NCI-H1436 treated with DMSO at 0.1 percent for 48 hours (cell line): ENCODE data around the gene SLC25A42.
"Not testable (repeated sequence)": the region's sequence is repeated elsewhere in the genome, so short reads cannot be mapped to it uniquely, and the experiment has no call there.

Experiments
- DNase-seq: peaks from one replicate; lab custom pipeline; 2025; lab: John Stamatoyannopoulos, UW

The SLC25A42 gene

GRCh38 chr19:19135713-19136112 is 71.9 kb downstream of the SLC25A42 start:
- not testable (repeated sequence) for DNase-seq

GRCh38 chr19:19137556-19138108 is 73.8 kb downstream of the SLC25A42 start:
- DNase-seq = no peak

- peak; percentile 86 for DNase-seq
These were observed 74.6 kb downstream of the SLC25A42 start, which contains the start of gene TMEM161A for GRCh38 chr19:19138109-19138981. Gene TMEM161A (minus strand): TSS chr19:19138478. CDS start chr19:19138428, 50 bp downstream.

- DNase-seq = no peak
These were observed 76.1 kb downstream of the SLC25A42 start for GRCh38 chr19:19139876-19140229.

DNA sequence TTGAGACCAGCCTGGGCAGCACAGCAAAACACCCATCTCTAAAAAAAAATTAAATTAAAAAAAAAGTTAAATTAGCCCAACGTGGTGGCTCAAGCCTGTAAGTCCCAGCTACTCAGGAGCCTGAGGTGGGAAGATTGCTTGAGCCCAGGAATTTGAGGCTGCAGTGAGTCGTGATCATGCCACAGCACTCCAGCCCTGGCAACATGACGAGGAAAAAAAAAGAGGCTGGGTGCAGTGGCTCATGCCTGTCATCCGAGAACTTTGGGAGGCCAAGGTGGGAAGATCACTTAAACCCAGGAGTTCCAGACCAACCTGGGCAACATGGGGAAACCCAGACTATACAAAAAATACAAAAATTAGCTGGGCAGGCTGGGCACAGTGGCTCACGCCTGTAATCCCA is 76.7 kb downstream of the SLC25A42 start:
- no peak for DNase-seq

GRCh38 chr19:19142347-19142746 is 78.6 kb downstream of the SLC25A42 start:
- no peak for DNase-seq

GRCh38 chr19:19145281-19145680 is 81.5 kb downstream of the SLC25A42 start:
- DNase-seq = no peak

DNA sequence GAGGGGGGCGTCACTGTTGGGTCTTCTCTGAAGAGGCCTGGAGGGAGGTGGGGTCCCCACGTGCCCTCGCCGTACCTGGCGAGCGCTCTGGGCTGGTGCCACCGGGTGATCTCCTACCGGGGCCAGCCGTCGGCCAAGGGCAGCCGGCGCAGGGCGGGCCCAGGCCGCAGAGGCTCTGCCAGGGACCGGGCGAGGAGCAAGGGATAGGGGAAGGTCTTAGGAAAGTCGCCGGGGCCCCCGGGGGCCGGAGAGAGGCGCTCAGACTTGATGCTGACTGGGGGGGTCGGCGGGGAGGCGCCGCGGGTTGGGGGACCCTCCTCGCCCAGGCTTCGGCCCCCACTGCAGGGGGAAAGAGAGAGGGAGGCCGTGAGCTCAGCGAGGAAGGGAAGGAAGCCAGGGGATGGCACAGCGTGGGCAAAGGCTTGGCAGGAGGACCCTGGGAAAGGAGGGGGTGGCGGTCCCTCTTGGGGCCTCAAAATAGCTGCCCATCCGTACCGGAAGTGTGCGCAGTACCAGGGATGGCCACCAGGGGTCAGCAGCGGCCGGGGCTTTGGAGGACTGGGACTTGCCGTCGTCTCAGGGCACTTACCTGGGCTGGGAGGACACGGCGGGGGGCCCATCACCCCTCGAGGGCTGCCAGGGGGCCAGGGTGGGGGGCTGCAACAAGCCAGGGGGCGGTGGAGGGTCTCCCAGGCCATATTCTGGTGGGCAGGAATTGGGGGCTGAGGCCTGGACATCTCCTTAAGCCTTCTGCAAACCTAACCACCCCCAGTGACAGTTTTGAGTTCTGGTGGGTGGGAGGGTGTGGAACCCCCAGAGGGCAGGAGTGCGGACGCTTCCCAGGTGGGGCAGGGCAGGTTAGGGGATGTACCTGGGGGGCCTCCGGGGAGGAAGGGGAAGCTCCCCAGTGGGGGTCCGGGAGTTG is 82.2 kb downstream of the SLC25A42 start:
- DNase-seq = no peak

DNA sequence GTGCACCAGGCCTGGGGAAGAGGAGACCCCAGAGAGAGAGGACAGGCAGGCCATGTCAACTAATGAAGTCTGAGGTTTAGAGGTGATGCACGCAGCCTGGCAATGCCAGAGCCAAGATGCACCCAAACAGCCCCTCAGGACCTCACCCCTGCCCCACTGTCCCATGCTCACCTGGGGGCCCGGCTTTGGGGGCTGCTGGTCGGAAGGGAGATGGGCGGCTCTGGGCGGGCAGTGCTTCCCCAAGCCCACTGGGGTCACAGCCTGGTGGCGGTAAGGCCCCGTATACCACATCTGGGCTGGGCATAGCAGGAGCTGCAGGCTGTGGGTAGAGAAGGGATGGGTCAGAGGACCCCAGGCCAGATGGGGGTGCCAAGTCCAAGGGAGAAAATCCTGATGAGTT is 83.1 kb downstream of the SLC25A42 start:
- DNase-seq = no peak

GRCh38 chr19:19147344-19147743 is 83.5 kb downstream of the SLC25A42 start:
- no peak for DNase-seq

DNA sequence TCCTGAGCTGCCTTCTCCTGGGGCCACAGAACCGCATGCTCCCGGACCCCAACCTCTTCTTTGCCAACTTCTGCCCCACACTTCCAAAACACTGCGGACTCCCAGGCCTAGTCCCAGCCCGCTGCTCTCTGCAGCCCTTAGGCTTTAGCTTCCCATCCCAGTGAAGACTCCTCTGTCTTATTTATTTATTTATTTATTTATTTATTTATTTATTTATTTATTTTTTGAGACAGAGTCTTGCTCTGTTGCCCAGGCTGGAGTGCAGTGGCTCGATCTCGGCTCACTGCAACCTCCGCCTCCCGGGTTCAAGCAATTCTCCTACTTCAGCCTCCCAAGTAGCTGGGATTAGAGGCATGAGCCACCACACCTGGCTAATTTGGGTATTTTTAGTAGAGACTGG is 84.7 kb downstream of the SLC25A42 start:
- DNase-seq = not testable (repeated sequence)

DNA sequence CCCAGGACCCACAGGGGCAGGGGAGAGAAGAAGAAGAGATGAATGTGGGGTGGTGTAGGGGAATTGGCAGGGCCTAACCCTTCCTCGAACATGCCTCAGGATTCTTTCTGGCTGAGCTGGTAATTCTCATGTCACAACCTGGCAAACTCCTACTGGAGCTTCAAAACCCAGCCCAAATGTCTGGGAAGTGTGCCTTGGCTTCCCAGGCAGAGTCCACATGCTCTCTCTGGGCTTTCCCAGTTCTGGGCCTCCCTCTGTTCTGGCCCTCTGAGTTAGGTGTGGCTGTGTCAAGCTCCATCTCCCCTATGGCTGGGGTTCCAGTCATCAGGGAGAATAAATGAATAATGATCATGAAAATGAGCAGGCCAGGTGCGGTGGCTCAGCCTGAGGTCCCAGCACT is 85.6 kb downstream of the SLC25A42 start:
- DNase-seq = no peak

DNA sequence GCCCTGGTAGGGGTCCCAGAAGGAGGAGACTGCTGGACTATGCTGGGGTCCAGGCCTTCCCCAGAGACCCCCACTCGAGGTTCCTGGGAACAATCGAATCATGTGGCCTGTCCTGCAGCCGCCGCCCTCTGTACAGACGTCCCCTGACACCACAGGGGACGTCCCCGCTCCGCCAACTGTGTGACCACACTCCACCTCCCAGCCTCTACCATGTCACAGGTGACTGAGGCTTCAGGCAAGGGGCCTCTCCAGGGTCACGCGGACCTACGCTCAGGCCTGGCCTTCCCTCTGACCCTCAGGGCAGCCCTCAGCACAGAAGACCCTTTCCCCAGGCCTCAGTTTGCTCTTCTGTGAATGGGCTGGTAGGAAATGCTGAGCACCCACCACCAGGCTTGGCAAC is 87.6 kb downstream of the SLC25A42 start:
- no peak for DNase-seq

DNA sequence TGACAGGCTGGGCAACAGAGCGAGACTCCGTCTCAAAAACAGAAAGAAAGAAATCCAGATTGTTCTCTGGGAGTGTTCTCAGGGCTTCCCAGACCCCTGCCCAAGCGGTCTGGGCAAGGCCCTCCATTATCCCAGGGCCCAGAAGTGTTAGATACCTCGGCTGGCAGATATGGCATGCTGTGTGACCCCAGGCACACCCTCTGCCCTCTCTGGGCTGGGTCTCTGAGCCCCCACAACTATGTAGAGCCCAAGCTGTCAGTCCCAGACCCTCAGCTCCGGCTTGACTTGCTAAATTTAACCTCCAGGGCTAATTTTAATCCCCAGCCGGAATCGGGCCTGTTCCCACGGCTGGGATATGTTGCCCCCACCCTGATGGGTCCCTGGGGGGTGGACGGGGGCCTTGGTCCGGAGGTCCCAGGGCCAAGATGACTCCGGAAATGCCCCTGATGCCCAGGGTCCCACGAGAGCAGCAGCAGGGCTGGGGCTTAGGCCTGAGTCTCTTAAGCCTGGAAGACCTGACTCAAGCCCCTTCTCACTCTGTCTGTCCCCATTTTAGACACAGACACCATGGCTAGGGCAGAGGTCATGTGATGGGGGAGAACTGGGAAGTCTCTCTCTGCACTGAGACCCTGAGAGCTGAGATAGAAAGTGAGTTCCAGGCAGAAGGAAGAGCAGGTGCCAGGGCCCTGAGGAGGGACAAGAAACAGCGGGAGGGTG is 89.0 kb downstream of the SLC25A42 start:
- DNase-seq = no peak

DNA sequence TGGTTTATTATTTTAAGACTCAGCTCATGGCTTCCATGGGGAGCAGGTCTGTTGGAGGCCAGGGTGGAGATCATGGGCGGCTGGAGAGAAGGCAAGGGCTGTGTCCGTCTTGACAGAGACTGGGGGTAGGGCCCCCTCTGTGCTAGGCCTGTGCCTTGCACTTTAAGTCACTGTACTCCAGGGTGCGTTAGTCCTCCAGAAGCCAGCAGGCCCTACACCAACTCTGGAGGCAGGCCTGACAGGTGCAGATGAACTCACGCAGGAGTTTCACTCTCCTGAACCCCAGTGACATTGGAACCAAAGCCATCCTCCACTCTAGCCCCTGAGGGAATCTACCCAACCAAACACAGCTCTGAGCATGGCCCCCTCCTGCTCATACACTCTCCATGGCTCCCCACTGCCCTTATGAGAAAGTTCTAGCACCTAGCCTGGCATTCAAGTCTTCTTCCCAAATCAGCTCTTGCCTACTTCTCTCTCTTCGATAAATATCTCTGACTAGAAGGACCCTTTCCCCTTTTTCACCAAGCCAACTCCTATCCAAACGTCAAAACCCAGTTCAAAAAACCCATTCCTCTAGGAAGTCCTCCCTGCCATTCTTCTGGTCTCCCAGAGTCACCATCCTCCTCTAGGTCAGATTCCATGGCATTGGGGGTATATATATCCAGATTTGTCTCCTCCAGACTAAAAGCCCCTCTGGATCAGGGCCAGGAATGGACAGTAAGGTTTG is 91.1 kb downstream of the SLC25A42 start:
- DNase-seq = no peak

GRCh38 chr19:19155495-19156219 is 91.9 kb downstream of the SLC25A42 start:
- DNase-seq = no peak

- DNase-seq = no peak
These were observed 94.0 kb downstream of the SLC25A42 start for GRCh38 chr19:19157808-19158207.

- no peak for DNase-seq
These were observed 95.7 kb downstream of the SLC25A42 start for GRCh38 chr19:19159534-19159933.

GRCh38 chr19:19160461-19161035 is 96.8 kb downstream of the SLC25A42 start:
- no peak for DNase-seq

- DNase-seq = no peak
These were observed 98.7 kb downstream of the SLC25A42 start for GRCh38 chr19:19162495-19162894.
